HL-60 (cell line): ENCODE measurements around the gene PLEKHN1.
"Not testable (repeated sequence)": the region's sequence is repeated elsewhere in the genome, so short reads cannot be mapped to it uniquely, and the experiment has no call there.

ENCODE experiments used
- DNase-seq, 2 experiments: peaks; one replicate each; pipeline ENCODE4 v3.0.0-alpha.2; 2010 to 2020; ENCODE audit warnings: low read depth in 1 of 2, low spot score in 1 of 2
- H3K27ac ChIP-seq: fragments of 250-450 bp; sonication (Bioruptor Pico); replicated peaks from 2 replicates; pipeline ENCODE4 v1.5.1; 2020; ENCODE audit warnings: mild to moderate bottlenecking, moderate library complexity
- H3K27me3 ChIP-seq: fragments of 250-450 bp; sonication (Bioruptor Pico); 2 replicates; pipeline ENCODE4 v1.5.1; 2021; ENCODE audit warnings: mild to moderate bottlenecking, moderate library complexity; ENCODE audit not compliant: insufficient read depth, poor library complexity, severe bottlenecking
- H3K4me3 ChIP-seq: replicated peaks from 2 replicates; pipeline ENCODE4 v1.5.1; 2011; ENCODE audit warnings: mild to moderate bottlenecking, control low read depth, low read length; ENCODE audit not compliant: insufficient read depth
- GABPA ChIP-seq: IDR thresholded peaks from 2 replicates; pipeline ENCODE4 v1.6.1; 2012; ENCODE audit warnings: low read depth
- POLR2AphosphoS5 ChIP-seq: IDR thresholded peaks from 2 replicates; pipeline ENCODE4 v1.6.1; 2012; ENCODE audit warnings: low read depth
- SPI1 ChIP-seq: IDR thresholded peaks from 2 replicates; pipeline ENCODE4 v1.6.1; 2012; ENCODE audit warnings: low read depth, mild to moderate bottlenecking, borderline replicate concordance
- TF ChIP-seq, protein P1 (sequence below): IDR thresholded peaks from 2 replicates; pipeline ENCODE4 v1.6.1; 2012; ENCODE audit warnings: low read depth; ENCODE audit not compliant: insufficient replicate concordance
- TF ChIP-seq, protein P2 (sequence below): IDR thresholded peaks from one replicate; pipeline ENCODE4 v1.5.1; 2011; ENCODE audit warnings: low read length, control low read depth, inconsistent platforms; ENCODE audit not compliant: insufficient read depth

Gene PLEKHN1

DNA sequence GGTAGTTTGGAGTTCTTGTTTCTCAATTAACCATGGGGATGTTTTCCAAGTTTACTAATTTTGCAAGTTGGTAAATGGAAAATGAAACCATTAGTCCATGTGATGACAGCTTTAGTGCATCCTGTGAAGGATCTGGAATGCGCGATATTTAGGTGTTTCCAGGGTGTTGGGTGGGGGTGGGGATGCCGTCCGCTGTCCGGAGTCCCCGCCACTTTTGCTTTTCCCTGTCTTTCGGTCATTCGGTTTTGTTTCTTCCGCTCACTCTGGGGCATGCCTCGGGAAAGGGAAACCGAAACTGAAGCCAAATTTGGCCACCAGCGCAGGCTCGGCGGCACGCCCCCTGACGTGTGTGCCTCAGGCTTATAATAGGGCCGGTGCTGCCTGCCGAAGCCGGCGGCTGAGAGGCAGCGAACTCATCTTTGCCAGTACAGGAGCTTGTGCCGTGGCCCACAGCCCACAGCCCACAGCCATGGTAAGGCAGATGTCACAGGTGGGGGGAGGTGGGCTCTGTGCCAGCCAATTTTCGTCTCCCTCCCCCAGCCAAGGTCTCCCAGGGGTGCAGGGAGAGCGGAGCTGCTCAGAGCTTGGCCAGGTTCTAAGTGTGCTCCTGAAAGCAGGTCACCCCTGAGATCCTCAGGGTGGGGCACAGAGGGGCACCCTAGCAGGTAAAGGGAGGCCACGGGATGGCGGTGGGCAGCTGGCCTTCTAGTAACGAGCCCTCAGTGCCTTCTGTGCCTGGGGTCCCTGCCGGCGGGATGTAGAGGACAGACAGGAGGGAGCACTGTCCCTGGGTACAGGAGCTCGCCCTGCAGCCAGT lies 47.0 kb downstream of the PLEKHN1 start, which contains the start of gene ISG15:
ISG15 (plus strand) TSS at position 393 of the 817 bp plus-strand sequence; CDS start at position 470, 77 bp downstream.
- Histone ChIP-seq H3K4me3 (peak within 1 kb of the TSS; percentile 56), H3K27ac (peak within 1 kb of the TSS; percentile 59), H3K27me3 (no peaks in the 10 kb centered on the region)
- DNase-seq = peak; percentile 61 to 90
- TF ChIP-seq, protein P1, sequence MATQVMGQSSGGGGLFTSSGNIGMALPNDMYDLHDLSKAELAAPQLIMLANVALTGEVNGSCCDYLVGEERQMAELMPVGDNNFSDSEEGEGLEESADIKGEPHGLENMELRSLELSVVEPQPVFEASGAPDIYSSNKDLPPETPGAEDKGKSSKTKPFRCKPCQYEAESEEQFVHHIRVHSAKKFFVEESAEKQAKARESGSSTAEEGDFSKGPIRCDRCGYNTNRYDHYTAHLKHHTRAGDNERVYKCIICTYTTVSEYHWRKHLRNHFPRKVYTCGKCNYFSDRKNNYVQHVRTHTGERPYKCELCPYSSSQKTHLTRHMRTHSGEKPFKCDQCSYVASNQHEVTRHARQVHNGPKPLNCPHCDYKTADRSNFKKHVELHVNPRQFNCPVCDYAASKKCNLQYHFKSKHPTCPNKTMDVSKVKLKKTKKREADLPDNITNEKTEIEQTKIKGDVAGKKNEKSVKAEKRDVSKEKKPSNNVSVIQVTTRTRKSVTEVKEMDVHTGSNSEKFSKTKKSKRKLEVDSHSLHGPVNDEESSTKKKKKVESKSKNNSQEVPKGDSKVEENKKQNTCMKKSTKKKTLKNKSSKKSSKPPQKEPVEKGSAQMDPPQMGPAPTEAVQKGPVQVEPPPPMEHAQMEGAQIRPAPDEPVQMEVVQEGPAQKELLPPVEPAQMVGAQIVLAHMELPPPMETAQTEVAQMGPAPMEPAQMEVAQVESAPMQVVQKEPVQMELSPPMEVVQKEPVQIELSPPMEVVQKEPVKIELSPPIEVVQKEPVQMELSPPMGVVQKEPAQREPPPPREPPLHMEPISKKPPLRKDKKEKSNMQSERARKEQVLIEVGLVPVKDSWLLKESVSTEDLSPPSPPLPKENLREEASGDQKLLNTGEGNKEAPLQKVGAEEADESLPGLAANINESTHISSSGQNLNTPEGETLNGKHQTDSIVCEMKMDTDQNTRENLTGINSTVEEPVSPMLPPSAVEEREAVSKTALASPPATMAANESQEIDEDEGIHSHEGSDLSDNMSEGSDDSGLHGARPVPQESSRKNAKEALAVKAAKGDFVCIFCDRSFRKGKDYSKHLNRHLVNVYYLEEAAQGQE = no peak
- TF ChIP-seq, protein P2, sequence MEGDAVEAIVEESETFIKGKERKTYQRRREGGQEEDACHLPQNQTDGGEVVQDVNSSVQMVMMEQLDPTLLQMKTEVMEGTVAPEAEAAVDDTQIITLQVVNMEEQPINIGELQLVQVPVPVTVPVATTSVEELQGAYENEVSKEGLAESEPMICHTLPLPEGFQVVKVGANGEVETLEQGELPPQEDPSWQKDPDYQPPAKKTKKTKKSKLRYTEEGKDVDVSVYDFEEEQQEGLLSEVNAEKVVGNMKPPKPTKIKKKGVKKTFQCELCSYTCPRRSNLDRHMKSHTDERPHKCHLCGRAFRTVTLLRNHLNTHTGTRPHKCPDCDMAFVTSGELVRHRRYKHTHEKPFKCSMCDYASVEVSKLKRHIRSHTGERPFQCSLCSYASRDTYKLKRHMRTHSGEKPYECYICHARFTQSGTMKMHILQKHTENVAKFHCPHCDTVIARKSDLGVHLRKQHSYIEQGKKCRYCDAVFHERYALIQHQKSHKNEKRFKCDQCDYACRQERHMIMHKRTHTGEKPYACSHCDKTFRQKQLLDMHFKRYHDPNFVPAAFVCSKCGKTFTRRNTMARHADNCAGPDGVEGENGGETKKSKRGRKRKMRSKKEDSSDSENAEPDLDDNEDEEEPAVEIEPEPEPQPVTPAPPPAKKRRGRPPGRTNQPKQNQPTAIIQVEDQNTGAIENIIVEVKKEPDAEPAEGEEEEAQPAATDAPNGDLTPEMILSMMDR = no peak
- TF ChIP-seq POLR2AphosphoS5 (peak; percentile 73), SPI1 (no peak), GABPA (no peak)

DNA sequence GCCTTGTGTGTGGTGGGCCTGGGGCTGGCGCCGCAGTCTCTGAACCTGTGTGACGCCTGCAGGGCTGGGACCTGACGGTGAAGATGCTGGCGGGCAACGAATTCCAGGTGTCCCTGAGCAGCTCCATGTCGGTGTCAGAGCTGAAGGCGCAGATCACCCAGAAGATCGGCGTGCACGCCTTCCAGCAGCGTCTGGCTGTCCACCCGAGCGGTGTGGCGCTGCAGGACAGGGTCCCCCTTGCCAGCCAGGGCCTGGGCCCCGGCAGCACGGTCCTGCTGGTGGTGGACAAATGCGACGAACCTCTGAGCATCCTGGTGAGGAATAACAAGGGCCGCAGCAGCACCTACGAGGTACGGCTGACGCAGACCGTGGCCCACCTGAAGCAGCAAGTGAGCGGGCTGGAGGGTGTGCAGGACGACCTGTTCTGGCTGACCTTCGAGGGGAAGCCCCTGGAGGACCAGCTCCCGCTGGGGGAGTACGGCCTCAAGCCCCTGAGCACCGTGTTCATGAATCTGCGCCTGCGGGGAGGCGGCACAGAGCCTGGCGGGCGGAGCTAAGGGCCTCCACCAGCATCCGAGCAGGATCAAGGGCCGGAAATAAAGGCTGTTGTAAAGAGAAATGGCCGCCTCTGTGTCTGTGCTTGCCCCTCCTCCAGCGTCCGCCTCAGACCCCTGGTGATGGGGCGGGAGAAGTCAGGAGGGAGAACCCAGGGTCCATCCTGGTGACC lies 47.8 kb downstream of the PLEKHN1 start:
- H3K27ac ChIP-seq = peak overlapping the region; percentile 59
- TF ChIP-seq, protein P2 = no peak
- TF ChIP-seq, protein P1 = no peak
- no peak for TF ChIP-seq POLR2AphosphoS5
- TF ChIP-seq SPI1 = no peak
- no peak for TF ChIP-seq GABPA
- DNase-seq = no peak
- H3K27me3 ChIP-seq = no peaks in the 10 kb centered on the region
- H3K4me3 ChIP-seq = peak overlapping the region; percentile 56

DNA sequence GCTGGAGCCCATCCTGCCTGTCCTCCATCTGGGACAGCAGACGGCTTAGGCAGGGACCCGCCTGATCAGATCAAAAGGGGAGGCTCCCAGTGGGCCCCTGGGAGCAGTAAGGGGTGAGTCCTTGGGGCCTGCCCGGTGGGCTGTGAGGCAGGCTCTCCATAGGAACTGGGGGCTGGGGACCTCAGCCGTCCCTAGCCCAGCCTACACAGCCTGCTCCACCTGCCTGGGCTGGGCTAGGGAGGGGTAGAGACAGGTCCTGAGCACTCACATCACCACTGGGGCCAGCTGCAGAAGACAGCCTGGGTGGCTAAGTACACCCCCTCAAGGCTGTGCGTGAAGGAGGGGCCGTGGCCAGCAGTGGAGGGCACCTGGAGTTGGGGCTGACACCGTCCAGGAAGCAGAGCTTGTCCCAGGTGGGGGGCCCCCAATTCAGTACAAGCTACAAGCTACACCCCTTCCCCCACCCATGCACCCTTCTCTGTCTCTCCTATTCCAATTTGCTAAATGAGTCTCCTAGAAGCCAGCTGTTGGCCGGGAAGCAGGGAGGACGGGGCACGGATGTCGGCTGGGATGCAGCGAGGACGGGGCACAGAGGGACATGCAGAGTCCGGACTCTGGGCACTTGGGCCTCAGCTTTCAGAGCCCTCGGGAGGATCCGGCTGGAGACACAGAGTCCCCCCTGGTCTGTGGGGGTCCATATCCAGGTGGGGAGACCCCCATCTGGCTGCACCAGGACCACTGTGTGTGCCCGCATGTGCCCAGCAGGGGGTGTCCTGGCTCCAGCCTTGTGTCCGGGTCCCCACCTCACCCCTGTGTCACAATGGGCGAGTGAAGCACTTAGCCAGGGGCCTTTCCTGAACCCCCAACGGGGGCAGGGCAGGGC lies 48.8 kb downstream of the PLEKHN1 start:
- DNase-seq = no peak
- H3K4me3 ChIP-seq = no peak overlapping the region
- no peak overlapping the region for H3K27ac ChIP-seq
- no peaks in the 10 kb centered on the region for H3K27me3 ChIP-seq
- TF ChIP-seq, protein P2 = no peak
- TF ChIP-seq POLR2AphosphoS5 = no peak
- TF ChIP-seq, protein P1 = no peak
- no peak for TF ChIP-seq GABPA
- TF ChIP-seq SPI1 = no peak

DNA sequence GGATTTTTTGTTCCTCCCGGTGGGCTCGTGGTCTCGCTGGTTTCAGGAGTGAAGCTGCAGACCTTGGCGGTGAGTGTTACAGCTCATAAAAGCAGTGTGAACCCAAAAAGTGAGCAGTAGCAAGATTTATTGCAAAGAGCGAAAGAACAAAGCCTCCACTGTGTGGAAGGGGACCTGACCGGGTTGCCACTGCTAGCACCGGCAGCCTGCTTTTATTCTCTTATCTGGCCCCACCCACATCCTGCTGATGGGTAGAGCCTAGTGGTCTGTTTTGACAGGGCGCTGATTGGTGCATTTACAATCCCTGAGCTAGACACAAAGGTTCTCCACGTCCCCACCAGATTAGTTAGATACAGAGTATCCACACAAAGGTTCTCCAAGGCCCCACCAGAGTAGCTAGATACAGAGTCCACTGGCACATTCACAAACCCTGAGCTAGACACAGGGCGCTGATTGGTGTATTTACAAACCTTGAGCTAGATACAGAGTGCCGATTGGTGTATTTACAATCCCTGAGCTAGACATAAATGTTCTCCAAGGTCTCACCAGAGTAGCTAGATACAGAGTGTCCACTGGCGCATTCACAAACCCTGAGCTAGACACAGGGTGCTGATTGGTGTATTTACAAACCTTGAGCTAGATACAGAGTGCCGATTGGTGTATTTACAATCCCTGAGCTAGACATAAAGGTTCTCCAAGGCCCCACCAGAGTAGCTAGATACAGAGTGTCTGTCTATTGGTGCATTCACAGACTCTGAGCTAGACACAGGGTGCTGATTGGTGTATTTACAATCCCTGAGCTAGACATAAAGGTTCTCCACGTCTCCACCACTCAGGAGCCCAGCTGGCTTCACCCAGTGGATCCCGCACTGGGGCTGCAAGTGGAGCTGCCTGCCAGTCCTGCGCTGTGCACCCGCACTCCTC lies 51.4 kb downstream of the PLEKHN1 start:
- not testable (repeated sequence) for DNase-seq, H3K27ac ChIP-seq, H3K4me3 ChIP-seq
- H3K27me3 ChIP-seq = peaks cover 13% of the 10 kb centered on the region
